HCT116 (cell line): ENCODE measurements around the gene PROM2.

Experiments
- CEBPB ChIP-seq: IDR thresholded peaks from 2 replicates; pipeline ENCODE4 v1.6.1; 2012; ENCODE audit warnings: low read depth
- CTCF ChIP-seq, 3 experiments: fragments of 200-600 bp in 1 of 3; sonication (generic) in 1 of 3; IDR thresholded peaks in 2 of 3; conservative IDR thresholded peaks in 1 of 3; 2 replicates each; pipeline ENCODE4 v1.5.1; 2012 to 2017; ENCODE audit warnings: low read depth in 2 of 3, low read length in 2 of 3, antibody characterized with exemption in 1 of 3, borderline replicate concordance in 1 of 3, control low read depth in 1 of 3, mild to moderate bottlenecking in 1 of 3, mixed read lengths in 1 of 3, mixed run types in 1 of 3, moderate library complexity in 1 of 3; ENCODE audit not compliant: insufficient read depth in 1 of 3
- MAX ChIP-seq: IDR thresholded peaks from 2 replicates; pipeline ENCODE4 v1.6.1; 2012
- POLR2A ChIP-seq: IDR thresholded peaks from 2 replicates; pipeline ENCODE4 v1.7.0; 2011; ENCODE audit warnings: borderline replicate concordance; ENCODE audit not compliant: insufficient read depth, insufficient read length; ENCODE audit errors: extremely low read depth
- POLR2AphosphoS5 ChIP-seq: IDR thresholded peaks from 2 replicates; pipeline ENCODE4 v1.6.1; 2011; ENCODE audit warnings: mild to moderate bottlenecking, low read depth, low read length, moderate library complexity
- ZNF274 ChIP-seq: fragments of 200-500 bp; sonication (Bioruptor generic); IDR thresholded peaks from 2 replicates; pipeline ENCODE4 v1.6.1; 2014; ENCODE audit warnings: mild to moderate bottlenecking, low read depth, low read length, inconsistent platforms

GRCh38 chr2:95310216-95310615, 36.0 kb downstream of the PROM2 start:
- TF ChIP-seq CTCF (IDR thresholded peaks at IDR 0.05 in 2 of 3, conservative IDR thresholded peaks at IDR 0.05 in 1 of 3; ENCODE audit: borderline replicate concordance in 1 of 3, insufficient read depth in 1 of 3, low read depth in 2 of 3, low read length in 2 of 3), result no peak
- TF ChIP-seq POLR2A, result no peak
- TF ChIP-seq MAX, result no peak
- no peak for TF ChIP-seq ZNF274
- TF ChIP-seq CEBPB, result no peak
- no peak for TF ChIP-seq POLR2AphosphoS5
